ENCODE data around the gene GPR152. TPM values are rescaled to one million over a fixed set of nuclear protein-coding genes. Genes with fewer than 3 reads are reported as not detected.

GPR152 gene
- total RNA-seq, 2 experiments from 2014 or later = not detected

DNA sequence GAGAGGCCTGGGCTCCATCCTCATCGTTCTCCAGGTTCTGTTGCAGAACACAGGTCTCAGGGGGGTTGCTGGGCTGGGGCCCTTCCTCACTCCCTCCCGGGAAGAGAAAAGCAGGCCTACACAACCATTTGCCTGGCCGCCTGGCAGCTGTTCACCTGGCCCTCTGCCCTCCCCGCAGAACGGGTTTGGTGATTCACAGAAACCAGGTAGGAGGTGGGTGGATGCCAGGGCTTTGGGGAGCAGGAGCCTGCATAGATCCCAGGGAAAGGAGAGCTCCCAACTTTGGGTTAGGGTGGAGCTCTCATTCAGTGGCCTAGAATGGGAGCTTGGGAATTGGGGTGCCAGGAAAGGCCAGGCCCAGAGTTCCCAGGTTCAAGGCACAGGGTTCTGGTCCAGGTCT lies 15.5 kb upstream of the GPR152 start:
- Histone ChIP-seq H3K27ac (ENCODE audit: low read depth, low read length, poor library complexity, severe bottlenecking) (peak overlapping the region; percentile 76), H3K9me2 (ENCODE audit: insufficient read depth, low read length) (no peaks in the 10 kb centered on the region), H3K36me3 (ENCODE audit: insufficient read depth, low read length) (no peaks in the 10 kb centered on the region; the same call in 1 of the 2 replicates), H3K4me3 (ENCODE audit: low read depth, low read length, poor library complexity, severe bottlenecking) (peak overlapping the region; percentile 87), H4K20me1 (ENCODE audit: insufficient read depth, low read length) (no peaks in the 10 kb centered on the region), H3K9me3 (ENCODE audit: low read length) (no peaks in the 10 kb centered on the region), H3K4me1 (ENCODE audit: insufficient read depth, low read length, poor library complexity, severe bottlenecking) (peaks cover 59% of the 10 kb centered on the region), H2AFZ (ENCODE audit: low read length) (no peak overlapping the region), H3K79me2 (ENCODE audit: insufficient read depth, low read depth, low read length) (peaks cover 23% of the 10 kb centered on the region; the same call in 1 of the 2 replicates), H3K4me2 (ENCODE audit: low read length) (peak overlapping the region; percentile 100)
- peak; percentile 32 for DNase-seq (ENCODE audit: low spot score)
- CTCF ChIA-PET (ENCODE audit: unreplicated experiment) = interaction anchor here (1.2 to 1.3 kb wide), 2 partner anchors 29 to 61 kb away, joined by 3 read pairs; no protein-coding TSS in a partner anchor
- TF ChIP-seq, protein P1, sequence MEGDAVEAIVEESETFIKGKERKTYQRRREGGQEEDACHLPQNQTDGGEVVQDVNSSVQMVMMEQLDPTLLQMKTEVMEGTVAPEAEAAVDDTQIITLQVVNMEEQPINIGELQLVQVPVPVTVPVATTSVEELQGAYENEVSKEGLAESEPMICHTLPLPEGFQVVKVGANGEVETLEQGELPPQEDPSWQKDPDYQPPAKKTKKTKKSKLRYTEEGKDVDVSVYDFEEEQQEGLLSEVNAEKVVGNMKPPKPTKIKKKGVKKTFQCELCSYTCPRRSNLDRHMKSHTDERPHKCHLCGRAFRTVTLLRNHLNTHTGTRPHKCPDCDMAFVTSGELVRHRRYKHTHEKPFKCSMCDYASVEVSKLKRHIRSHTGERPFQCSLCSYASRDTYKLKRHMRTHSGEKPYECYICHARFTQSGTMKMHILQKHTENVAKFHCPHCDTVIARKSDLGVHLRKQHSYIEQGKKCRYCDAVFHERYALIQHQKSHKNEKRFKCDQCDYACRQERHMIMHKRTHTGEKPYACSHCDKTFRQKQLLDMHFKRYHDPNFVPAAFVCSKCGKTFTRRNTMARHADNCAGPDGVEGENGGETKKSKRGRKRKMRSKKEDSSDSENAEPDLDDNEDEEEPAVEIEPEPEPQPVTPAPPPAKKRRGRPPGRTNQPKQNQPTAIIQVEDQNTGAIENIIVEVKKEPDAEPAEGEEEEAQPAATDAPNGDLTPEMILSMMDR (conservative IDR thresholded peaks at IDR 0.05; ENCODE audit: low read length) = no peak
- no peak for TF ChIP-seq EZH2phosphoT487 (IDR thresholded peaks at IDR 0.05; ENCODE audit: borderline replicate concordance, low read depth, low read length)
- TSS peak; percentile 27 for BruUV-seq (replicated peaks)
- POLR2A ChIA-PET = interaction anchor here (0.7 to 4.2 kb wide), 12 partner anchors 8 to 994 kb away, joined by 3 to 20 read pairs (median 4); partner anchors contain the start of genes AIP, CORO1B, PPP1CA and PTPRCAP
- intact Hi-C loops (cut with micrococcal nuclease; ENCODE audit: unreplicated experiment) = loop anchor here (1.0 to 5.0 kb wide), 3 partner anchors 25 to 116 kb away; partner anchors contain the start of genes CORO1B and POLD4

DNA sequence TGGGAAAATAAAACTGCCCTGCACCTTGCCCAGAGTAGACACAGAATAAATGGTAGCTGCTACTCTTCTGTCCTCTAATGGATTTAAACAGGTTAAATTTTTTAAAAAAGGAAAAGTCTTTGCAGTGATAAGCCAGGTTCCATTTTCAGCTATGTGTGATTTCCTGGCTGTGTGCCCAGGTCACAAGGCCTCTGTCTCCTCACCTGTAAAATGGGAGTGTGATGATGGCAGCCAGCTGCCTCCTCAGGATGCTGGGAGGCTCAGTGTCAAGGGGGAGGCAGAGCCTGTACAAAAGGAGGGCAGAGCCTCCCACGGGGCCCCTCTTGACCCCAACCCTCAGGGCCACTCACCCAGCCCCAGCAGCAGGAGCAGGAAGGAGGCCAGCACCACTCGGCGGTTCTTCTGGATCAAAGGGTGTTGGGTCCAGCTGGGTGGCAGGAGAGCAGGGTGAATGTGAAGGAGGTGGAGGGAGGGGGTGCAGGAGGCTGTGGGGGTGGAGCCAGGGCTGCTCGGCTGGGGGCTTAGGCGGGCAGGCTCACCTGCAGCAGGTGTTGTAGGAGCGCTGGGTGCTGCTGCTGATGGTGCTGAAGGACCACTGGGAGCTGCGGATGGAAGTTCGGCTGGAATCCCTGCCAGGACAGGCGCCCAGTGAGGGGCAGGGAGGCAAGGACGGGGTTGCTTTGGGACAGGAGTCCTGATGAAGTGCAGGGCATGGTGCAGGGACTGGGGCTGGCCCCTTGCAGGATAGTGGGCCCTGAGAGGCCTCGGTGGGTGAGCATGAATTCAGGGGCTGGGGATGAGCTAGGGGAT lies 14.6 kb upstream of the GPR152 start:
- DNase-seq (ENCODE audit: low spot score) = peak; percentile 23
- Histone ChIP-seq H3K9me3 (ENCODE audit: low read length) (no peaks in the 10 kb centered on the region), H2AFZ (ENCODE audit: low read length) (no peak overlapping the region), H3K36me3 (ENCODE audit: insufficient read depth, low read length) (no peaks in the 10 kb centered on the region; the same call in 1 of the 2 replicates), H3K79me2 (ENCODE audit: insufficient read depth, low read depth, low read length) (peaks cover 23% of the 10 kb centered on the region; the same call in 1 of the 2 replicates), H3K4me3 (ENCODE audit: low read depth, low read length, poor library complexity, severe bottlenecking) (peak overlapping the region; percentile 87), H3K4me1 (ENCODE audit: insufficient read depth, low read length, poor library complexity, severe bottlenecking) (peaks cover 59% of the 10 kb centered on the region), H3K4me2 (ENCODE audit: low read length) (peak overlapping the region; percentile 100), H3K27ac (ENCODE audit: low read depth, low read length, poor library complexity, severe bottlenecking) (peak overlapping the region; percentile 76), H4K20me1 (ENCODE audit: insufficient read depth, low read length) (no peaks in the 10 kb centered on the region), H3K9me2 (ENCODE audit: insufficient read depth, low read length) (no peaks in the 10 kb centered on the region)
- intact Hi-C loops (cut with micrococcal nuclease; ENCODE audit: unreplicated experiment) = loop anchor here (5.0 kb wide), 1 partner anchor 115 kb away; the partner anchor contains the start of gene POLD4
- CTCF ChIA-PET (ENCODE audit: unreplicated experiment) = interaction anchor here (0.5 kb wide), 1 partner anchor 114 kb away, joined by 3 read pairs; no protein-coding TSS in a partner anchor
- POLR2A ChIA-PET = interaction anchor here (0.6 to 4.2 kb wide), 6 partner anchors 9 to 63 kb away, joined by 5 to 20 read pairs (median 6); partner anchors contain the start of genes AIP, CORO1B, PTPRCAP and TBC1D10C
- no peak for TF ChIP-seq EZH2phosphoT487 (IDR thresholded peaks at IDR 0.05; ENCODE audit: borderline replicate concordance, low read depth, low read length)
- TF ChIP-seq, protein P1 (conservative IDR thresholded peaks at IDR 0.05; ENCODE audit: low read length) = no peak
- BruUV-seq (replicated peaks) = no TSS peak
